ENCODE measurements around the gene CCDC149. TPM values are rescaled to one million over a fixed set of nuclear protein-coding genes. Genes with fewer than 3 reads are reported as not detected.
A peak's percentile ranks its signal among the peaks of the same experiment; 100 is the strongest.

Gene CCDC149
- total and polyA plus RNA-seq, 12 donors = 6.1 to 17.7 (median 9.3) TPM

GRCh38 chr4:24800325-24800895 is 112.4 kb downstream of the CCDC149 start:
- 26 to 29% methylated on average over 25 of the region's 25 CpGs for WGBS, 2 donors
- H3K27ac ChIP-seq = peak overlapping the region in 8 of 10 donors; percentile 13 to 57 (median 48)
- H3K27me3 ChIP-seq = peaks cover 0 to 35% (median 13%) of the 10 kb centered on the region in 7 donors
- intact Hi-C loops (cut with DNase I) = loop anchor here in 1 of 10 donors (10.0 kb wide), 1 partner anchor 316 kb away; no protein-coding TSS in a partner anchor
- peaks cover 2 to 38% (median 23%) of the 10 kb centered on the region in 9 donors for H3K4me1 ChIP-seq
- no peaks in the 10 kb centered on the region for H3K36me3 ChIP-seq
- H3K9me3 ChIP-seq = no peaks in the 10 kb centered on the region
- ATAC-seq (peak in 4 of 8 donors; percentile 5 to 47 (median 22)), DNase-seq (peak; percentile 20 to 35)
- TF ChIP-seq, protein P1, sequence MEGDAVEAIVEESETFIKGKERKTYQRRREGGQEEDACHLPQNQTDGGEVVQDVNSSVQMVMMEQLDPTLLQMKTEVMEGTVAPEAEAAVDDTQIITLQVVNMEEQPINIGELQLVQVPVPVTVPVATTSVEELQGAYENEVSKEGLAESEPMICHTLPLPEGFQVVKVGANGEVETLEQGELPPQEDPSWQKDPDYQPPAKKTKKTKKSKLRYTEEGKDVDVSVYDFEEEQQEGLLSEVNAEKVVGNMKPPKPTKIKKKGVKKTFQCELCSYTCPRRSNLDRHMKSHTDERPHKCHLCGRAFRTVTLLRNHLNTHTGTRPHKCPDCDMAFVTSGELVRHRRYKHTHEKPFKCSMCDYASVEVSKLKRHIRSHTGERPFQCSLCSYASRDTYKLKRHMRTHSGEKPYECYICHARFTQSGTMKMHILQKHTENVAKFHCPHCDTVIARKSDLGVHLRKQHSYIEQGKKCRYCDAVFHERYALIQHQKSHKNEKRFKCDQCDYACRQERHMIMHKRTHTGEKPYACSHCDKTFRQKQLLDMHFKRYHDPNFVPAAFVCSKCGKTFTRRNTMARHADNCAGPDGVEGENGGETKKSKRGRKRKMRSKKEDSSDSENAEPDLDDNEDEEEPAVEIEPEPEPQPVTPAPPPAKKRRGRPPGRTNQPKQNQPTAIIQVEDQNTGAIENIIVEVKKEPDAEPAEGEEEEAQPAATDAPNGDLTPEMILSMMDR (IDR thresholded peaks at IDR 0.05) = no peak
- H3K4me3 ChIP-seq = peak overlapping the region in 9 of 10 donors; percentile 4 to 46 (median 39)

DNA sequence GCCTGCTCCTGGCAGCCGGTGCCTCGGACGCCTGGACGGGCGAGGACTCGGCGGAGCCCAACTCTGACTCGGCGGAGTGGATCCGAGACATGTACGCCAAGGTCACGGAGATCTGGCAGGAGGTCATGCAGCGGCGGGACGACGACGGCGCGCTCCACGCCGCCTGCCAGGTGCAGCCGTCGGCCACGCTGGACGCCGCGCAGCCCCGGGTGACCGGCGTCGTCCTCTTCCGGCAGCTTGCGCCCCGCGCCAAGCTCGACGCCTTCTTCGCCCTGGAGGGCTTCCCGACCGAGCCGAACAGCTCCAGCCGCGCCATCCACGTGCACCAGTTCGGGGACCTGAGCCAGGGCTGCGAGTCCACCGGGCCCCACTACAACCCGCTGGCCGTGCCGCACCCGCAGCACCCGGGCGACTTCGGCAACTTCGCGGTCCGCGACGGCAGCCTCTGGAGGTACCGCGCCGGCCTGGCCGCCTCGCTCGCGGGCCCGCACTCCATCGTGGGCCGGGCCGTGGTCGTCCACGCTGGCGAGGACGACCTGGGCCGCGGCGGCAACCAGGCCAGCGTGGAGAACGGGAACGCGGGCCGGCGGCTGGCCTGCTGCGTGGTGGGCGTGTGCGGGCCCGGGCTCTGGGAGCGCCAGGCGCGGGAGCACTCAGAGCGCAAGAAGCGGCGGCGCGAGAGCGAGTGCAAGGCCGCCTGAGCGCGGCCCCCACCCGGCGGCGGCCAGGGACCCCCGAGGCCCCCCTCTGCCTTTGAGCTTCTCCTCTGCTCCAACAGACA is 113.1 kb downstream of the CCDC149 start:
- intact Hi-C loops (cut with DNase I) = loop anchor here in 5 of 10 donors (5.0 to 10.0 kb wide), 3 partner anchors 215 to 315 kb away; partner anchors contain the start of gene DHX15 (in 4 of the 5)
- H3K27me3 ChIP-seq = peaks cover 0 to 35% (median 13%) of the 10 kb centered on the region in 7 donors
- no peaks in the 10 kb centered on the region for H3K36me3 ChIP-seq
- TF ChIP-seq, protein P1 (IDR thresholded peaks at IDR 0.05) = no peak
- WGBS, 2 donors = 26 to 31% methylated on average over 90 to 103 of the region's 103 CpGs
- peak overlapping the region in 9 of 10 donors; percentile 4 to 46 (median 39) for H3K4me3 ChIP-seq
- H3K9me3 ChIP-seq = no peaks in the 10 kb centered on the region
- DNase-seq (peak in 1 of 2 donors; percentile 28), ATAC-seq (no peak)
- H3K4me1 ChIP-seq = peaks cover 2 to 43% (median 28%) of the 10 kb centered on the region in 9 donors
- H3K27ac ChIP-seq = peak overlapping the region in 6 of 10 donors; percentile 13 to 57 (median 52)

- Histone ChIP-seq H3K36me3 (no peaks in the 10 kb centered on the region), H3K4me1 (peaks cover 2 to 49% (median 32%) of the 10 kb centered on the region in 9 donors), H3K27me3 (peaks cover 0 to 35% (median 13%) of the 10 kb centered on the region in 7 donors), H3K9me3 (no peaks in the 10 kb centered on the region), H3K27ac (no peak overlapping the region), H3K4me3 (no peak overlapping the region)
- no peak for DNase-seq
- WGBS, 2 donors = 84% methylated on average over 13 of the region's 13 CpGs
- TF ChIP-seq, protein P1 (IDR thresholded peaks at IDR 0.05) = no peak
- no peak for ATAC-seq
- intact Hi-C loops (cut with DNase I) = loop anchor here in 5 of 10 donors (5.0 to 10.0 kb wide), 3 partner anchors 214 to 314 kb away; partner anchors contain the start of gene DHX15 (in 4 of the 5)
Measured at GRCh38 chr4:24799196-24799543, 113.7 kb downstream of the CCDC149 start.

- peaks cover 2 to 58% (median 41%) of the 10 kb centered on the region in 9 donors for H3K4me1 ChIP-seq
- ATAC-seq = no peak
Measured at GRCh38 chr4:24798036-24798610, 114.7 kb downstream of the CCDC149 start.

More at GRCh38 chr4:24798036-24798610, 114.7 kb downstream of the CCDC149 start:
- H3K27ac ChIP-seq = no peak overlapping the region
- no peaks in the 10 kb centered on the region for H3K9me3 ChIP-seq
- 70 to 74% methylated on average over 5 of the region's 5 CpGs for WGBS, 2 donors
- H3K27me3 ChIP-seq = peaks cover 0 to 35% (median 13%) of the 10 kb centered on the region in 7 donors
- TF ChIP-seq, protein P1 (IDR thresholded peaks at IDR 0.05) = no peak
- no peak for DNase-seq
- H3K36me3 ChIP-seq = no peaks in the 10 kb centered on the region
- no peak overlapping the region for H3K4me3 ChIP-seq
- intact Hi-C loops (cut with DNase I) = loop anchor here in 5 of 10 donors (5.0 to 10.0 kb wide), 3 partner anchors 213 to 313 kb away; partner anchors contain the start of gene DHX15 (in 4 of the 5)

All from heart right ventricle (tissue), 16 donors.